Measurements from ENCODE around the gene ALS2CL. TPM values are rescaled to one million over a fixed set of nuclear protein-coding genes. Genes with fewer than 3 reads are reported as not detected.
"Not testable (repeated sequence)": the region's sequence is repeated elsewhere in the genome, so short reads cannot be mapped to it uniquely, and the experiment has no call there.

The ALS2CL gene
- total RNA-seq, 4 donors from 2014 or later: 4.8 to 10.4 (median 9.6) TPM

- no peaks in the 10 kb centered on the region for H3K36me3 ChIP-seq
- TF ChIP-seq POLR2AphosphoS5 (IDR thresholded peaks at IDR 0.05) (no peak), CTCF (IDR thresholded peaks at IDR 0.05) (no peak)
- no peak overlapping the region for H3K27ac ChIP-seq
- WGBS, 2 donors (ENCODE audit: low coverage in 1 of 2): 67% methylated on average over 4 of the region's 13 CpGs; no CpG with 5 or more reads in 1 of the 2 donors
- H3K4me1 ChIP-seq: peaks cover 0 to 9% (median 0%) of the 10 kb centered on the region in 3 donors
- no peak overlapping the region for H3K4me3 ChIP-seq
- no peaks in the 10 kb centered on the region for H3K27me3 ChIP-seq
- no peak for ATAC-seq
- no peaks in the 10 kb centered on the region for H3K9me3 ChIP-seq
Measured at GRCh38 chr3:46706771-46707582, 13.5 kb upstream of the ALS2CL start.

- no peak for ATAC-seq
- H3K27ac ChIP-seq: no peak overlapping the region
- WGBS, 2 donors (ENCODE audit: low coverage in 1 of 2): 72% methylated on average over 6 of the region's 19 CpGs; no CpG with 5 or more reads in 1 of the 2 donors
Measured at GRCh38 chr3:46705751-46706552, 12.5 kb upstream of the ALS2CL start.

GRCh38 chr3:46705022-46705530, 11.6 kb upstream of the ALS2CL start:
- Histone ChIP-seq H3K4me1 (peaks cover under 1 to 28% (median 14%) of the 10 kb centered on the region in 3 donors), H3K27ac (no peak overlapping the region), H3K27me3 (peaks cover 7% of the 10 kb centered on the region), H3K4me3 (no peak overlapping the region), H3K36me3 (no peaks in the 10 kb centered on the region), H3K9me3 (no peaks in the 10 kb centered on the region)
- TF ChIP-seq EP300 (IDR thresholded peaks at IDR 0.05): no peak
- peak in 3 of 4 experiments; percentile 94 to 98 (median 96) for TF ChIP-seq CTCF (IDR thresholded peaks at IDR 0.05)
- 0% methylated on average over 2 of the region's 4 CpGs; no CpG with 5 or more reads in 1 of the 2 donors for WGBS, 2 donors (ENCODE audit: low coverage in 1 of 2)
- peak; percentile 74 for ATAC-seq

More at GRCh38 chr3:46705751-46706552, 12.5 kb upstream of the ALS2CL start:
- H3K27me3 ChIP-seq: peaks cover 7% of the 10 kb centered on the region
- H3K9me3 ChIP-seq: no peaks in the 10 kb centered on the region
- H3K4me1 ChIP-seq: peaks cover 0 to 19% (median 6%) of the 10 kb centered on the region in 3 donors
- no peaks in the 10 kb centered on the region for H3K36me3 ChIP-seq
- TF ChIP-seq POLR2A (IDR thresholded peaks at IDR 0.05) (no peak), EP300 (IDR thresholded peaks at IDR 0.05) (no peak), CTCF (IDR thresholded peaks at IDR 0.05) (no peak), POLR2AphosphoS5 (IDR thresholded peaks at IDR 0.05) (no peak)
- no peak overlapping the region for H3K4me3 ChIP-seq

- no CpG with 5 or more reads among the region's 7 CpGs for WGBS, 2 donors (ENCODE audit: low coverage in 1 of 2)
- H3K4me3 ChIP-seq, H3K9me3 ChIP-seq, H3K27ac ChIP-seq, H3K36me3 ChIP-seq, ATAC-seq, H3K27me3 ChIP-seq: not testable (repeated sequence)
- H3K4me1 ChIP-seq: peaks cover 2 to 36% (median 21%) of the 10 kb centered on the region in 3 donors
Measured at GRCh38 chr3:46704346-46704745, 10.9 kb upstream of the ALS2CL start.

GRCh38 chr3:46703013-46703520, 9.6 kb upstream of the ALS2CL start:
- H3K27ac ChIP-seq: no peak overlapping the region
- H3K9me3 ChIP-seq: no peaks in the 10 kb centered on the region
- no peaks in the 10 kb centered on the region for H3K36me3 ChIP-seq
- peaks cover 2 to 40% (median 23%) of the 10 kb centered on the region in 3 donors for H3K4me1 ChIP-seq
- TF ChIP-seq POLR2AphosphoS5 (IDR thresholded peaks at IDR 0.05) (no peak), POLR2A (IDR thresholded peaks at IDR 0.05) (no peak), EP300 (IDR thresholded peaks at IDR 0.05) (no peak), CTCF (IDR thresholded peaks at IDR 0.05) (no peak)
- no peak for ATAC-seq
- no peak overlapping the region for H3K4me3 ChIP-seq
- 100% methylated on average over 1 of the region's 4 CpGs for WGBS, 2 donors (ENCODE audit: low coverage in 1 of 2)
- peaks cover 7% of the 10 kb centered on the region for H3K27me3 ChIP-seq

Data from gastroesophageal sphincter (tissue), 4 donors.